Tibial nerve (tissue), 3 donors: ENCODE data around the gene SYTL5.

Experiments used
- CTCF ChIP-seq, 5 experiments: fragments of 200-600 bp in 3 of 5; fragments of 450-650 bp in 2 of 5; sonication (generic) in 3 of 5; IDR thresholded peaks; one replicate each; pipeline ENCODE4 v1.5.1; 2016 to 2019; ENCODE audit warnings: antibody characterized with exemption in 5 of 5, mild to moderate bottlenecking in 3 of 5, moderate library complexity in 2 of 5
- POLR2A ChIP-seq, 2 donors: fragments of 450-650 bp; IDR thresholded peaks; one replicate each; pipeline ENCODE4 v1.6.1; 2017; ENCODE audit warnings: antibody characterized with exemption in 2 of 2, mild to moderate bottlenecking in 2 of 2, moderate library complexity in 2 of 2

GRCh38 chrX:38028300-38028699, 21.9 kb downstream of the SYTL5 start:
- TF ChIP-seq CTCF (IDR thresholded peaks at IDR 0.05) = no peak
- TF ChIP-seq POLR2A (IDR thresholded peaks at IDR 0.05) = no peak
